ENCODE data around the gene DLG2.

- no peak for TF ChIP-seq CTCF (IDR thresholded peaks at IDR 0.05)
- TF ChIP-seq POLR2A (IDR thresholded peaks at IDR 0.05): no peak
- no peak for TF ChIP-seq POLR2AphosphoS5 (IDR thresholded peaks at IDR 0.05)
Observed at GRCh38 chr11:83557653-83558052, 2069.5 kb downstream of the DLG2 start.
